ENCODE results near the gene DAG1.

DAG1 gene

DNA sequence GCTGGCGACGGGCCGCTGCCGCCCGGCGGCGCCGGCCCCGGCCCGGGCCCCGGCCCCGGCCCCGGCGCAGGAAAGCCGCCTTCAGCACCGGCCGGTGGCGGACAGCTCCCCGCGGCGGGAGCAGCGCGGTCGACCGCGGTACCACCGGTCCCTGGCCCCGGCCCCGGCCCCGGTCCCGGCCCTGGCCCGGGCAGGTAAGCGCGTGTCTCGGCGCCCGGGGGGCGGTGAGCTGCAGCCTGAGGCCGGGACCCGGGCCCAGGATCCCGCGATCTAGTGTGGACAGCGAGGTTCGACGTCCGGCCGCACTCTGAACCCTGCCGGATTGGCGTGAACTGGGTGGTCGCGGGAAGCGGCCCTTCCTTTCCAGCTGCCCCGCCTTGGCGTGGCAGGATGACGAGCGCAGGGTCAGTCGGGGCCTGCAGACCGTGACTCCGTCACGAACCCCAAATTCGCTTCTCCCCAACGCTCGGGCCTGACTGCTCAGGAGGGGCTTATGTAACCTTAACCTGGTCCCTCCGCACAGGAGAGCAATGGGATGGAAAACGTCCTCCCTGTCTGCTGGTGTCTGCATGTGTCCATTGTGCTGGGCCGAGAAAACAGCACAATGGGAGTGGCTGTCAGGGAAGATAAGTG lies 84.7 kb downstream of the DAG1 start:
- DNase-seq, result peak; percentile 40 to 68 (median 46)

- DNase-seq, result no peak
These were observed 86.6 kb downstream of the DAG1 start for GRCh38 chr3:49556500-49557275.

DNA sequence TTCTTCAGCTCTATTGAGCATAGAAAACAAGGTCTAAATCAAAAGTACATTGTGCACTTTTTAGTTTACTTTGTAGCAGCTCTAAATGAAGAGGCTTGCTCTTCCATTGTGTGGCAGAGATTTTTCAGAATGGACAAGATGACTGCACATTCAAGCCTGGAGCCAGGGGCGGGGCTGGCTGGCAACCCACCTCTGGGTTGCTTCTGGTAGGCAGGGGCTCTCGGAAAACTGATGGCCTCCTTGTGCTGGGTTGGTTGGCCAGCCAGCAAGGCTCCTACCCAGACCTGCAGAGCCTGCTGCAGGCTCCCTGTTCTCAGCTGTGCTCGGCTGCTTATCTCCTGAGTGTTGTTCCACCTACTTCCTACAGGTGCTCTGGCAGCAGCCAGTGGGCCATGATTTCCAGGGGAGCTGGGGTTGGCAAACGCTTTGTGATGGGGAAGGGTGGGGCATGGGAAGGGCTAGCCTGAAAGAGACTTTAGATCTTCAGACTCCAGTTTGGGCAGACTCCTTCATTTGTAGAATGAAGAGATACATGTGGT lies 93.0 kb downstream of the DAG1 start:
- no peak for DNase-seq

- DNase-seq, result no peak
These were observed 93.7 kb downstream of the DAG1 start for GRCh38 chr3:49563766-49564165.

GRCh38 chr3:49566312-49566711 lies 96.2 kb downstream of the DAG1 start:
- DNase-seq, result no peak

DNA sequence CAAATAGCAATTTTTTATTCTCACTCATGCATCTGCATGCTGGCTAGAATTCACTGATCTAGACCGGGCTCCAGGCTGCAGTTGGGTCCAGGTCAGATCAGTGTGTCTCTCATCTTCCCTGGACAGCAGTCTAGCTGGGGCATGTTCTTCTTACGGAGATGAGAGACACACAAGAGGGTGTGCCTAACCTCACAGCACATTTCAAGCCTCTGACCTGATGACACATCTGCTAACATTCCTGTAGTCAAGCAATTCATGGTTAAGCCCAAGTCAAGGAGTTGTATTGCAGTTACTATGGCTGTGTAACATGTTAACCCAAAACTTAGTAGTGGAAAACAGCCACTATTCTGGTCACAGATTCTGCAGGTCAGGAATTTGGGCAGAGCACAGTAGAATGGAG lies 97.3 kb downstream of the DAG1 start:
- DNase-seq, result no peak

GRCh38 chr3:49568965-49569364 lies 98.9 kb downstream of the DAG1 start:
- DNase-seq, result no peak

GRCh38 chr3:49570028-49570654 lies 100.1 kb downstream of the DAG1 start:
- no peak for DNase-seq

DNA sequence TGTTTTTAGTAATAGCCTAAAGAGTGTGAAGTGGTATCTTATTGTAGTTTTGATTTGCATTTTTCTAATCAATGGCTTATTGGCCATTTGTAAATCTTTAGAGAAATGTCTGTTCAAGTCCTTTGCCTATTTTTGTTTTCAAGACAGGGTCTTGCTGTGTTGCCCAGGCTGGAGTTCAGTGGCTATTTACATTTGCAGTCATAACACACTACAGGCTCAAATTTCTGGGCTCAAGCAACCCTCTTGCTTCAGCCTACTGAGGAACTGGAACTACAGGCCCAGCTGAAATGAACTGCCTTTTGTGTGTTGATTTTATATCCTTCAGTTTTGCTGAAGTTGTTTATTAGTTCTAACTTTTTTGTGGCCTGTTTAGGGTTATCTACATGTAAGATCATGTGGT lies 112.1 kb downstream of the DAG1 start:
- DNase-seq, result no peak
